PC-3 (cell line): ENCODE results near the gene KCNQ1. TPM values are rescaled to one million over a fixed set of nuclear protein-coding genes. Genes with fewer than 3 reads are reported as not detected.

Experiments
- ATAC-seq: fragments of 200-7000 bp; cut with Tn5 transposase; 2 replicates; pipeline ENCODE4 v1.9.1; 2020; ENCODE audit warnings: mild to moderate bottlenecking, moderate library complexity
- BruUV-seq: library from RNA; stranded (reverse); fragments of 400-500 nt; replicated peaks from 2 replicates; lab custom pipeline; 2021; lab: Mats Ljungman, UMichigan
- CTCF ChIA-PET: fragments of 300-600 bp; sonication (Branson Sonifier 250); formaldehyde crosslinking; loops from one replicate; lab custom pipeline; 2022; ENCODE audit warnings: antibody characterized with exemption; lab: Charles Lee
- POLR2A ChIA-PET: fragments of 300-600 bp; sonication (Branson Sonifier 250); formaldehyde crosslinking; loops from one replicate; lab custom pipeline; 2022; ENCODE audit warnings: antibody characterized with exemption; ENCODE audit not compliant: unreplicated experiment; lab: Charles Lee
- DNase-seq: peaks from one replicate; pipeline ENCODE4 v3.0.0-alpha.2; 2015
- H2AFZ ChIP-seq: fragments of 300-600 bp; sonication (generic); 2 replicates; pipeline ENCODE4 v1.6.0; 2016; ENCODE audit warnings: antibody characterized with exemption, low read length
- H3F3A ChIP-seq: fragments of 300-600 bp; sonication (generic); one replicate; pipeline ENCODE4 v1.6.0; 2017; ENCODE audit warnings: antibody characterized with exemption, low read length, control low read depth, mild to moderate bottlenecking; ENCODE audit not compliant: unreplicated experiment
- H3K27ac ChIP-seq: fragments of 300-600 bp; sonication (generic); 2 replicates; pipeline ENCODE4 v1.5.1; 2016; ENCODE audit warnings: mild to moderate bottlenecking, low read length
- H3K27me3 ChIP-seq: fragments of 300-600 bp; sonication (generic); 2 replicates; pipeline ENCODE4 v1.6.1; 2016; ENCODE audit warnings: low read length, mixed read lengths
- H3K36me3 ChIP-seq: fragments of 300-600 bp; sonication (generic); 2 replicates; pipeline ENCODE4 v1.6.1; 2016; ENCODE audit warnings: low read depth, mixed run types, low read length, mixed read lengths
- H3K4me1 ChIP-seq: fragments of 300-600 bp; sonication (generic); 2 replicates; pipeline ENCODE4 v1.5.1; 2016; ENCODE audit warnings: low read length; ENCODE audit not compliant: insufficient read depth
- H3K4me2 ChIP-seq: fragments of 300-600 bp; sonication (generic); 2 replicates; pipeline ENCODE4 v1.6.0; 2016; ENCODE audit warnings: low read length
- H3K4me3 ChIP-seq: fragments of 300-600 bp; sonication (generic); 2 replicates; pipeline ENCODE4 v1.5.1; 2016; ENCODE audit warnings: mild to moderate bottlenecking, low read length, mixed read lengths
- H3K79me2 ChIP-seq: fragments of 300-600 bp; sonication (generic); 2 replicates; pipeline ENCODE4 v1.6.1; 2017; ENCODE audit warnings: low read length, mixed read lengths
- H3K9ac ChIP-seq: fragments of 300-600 bp; sonication (generic); 2 replicates; pipeline ENCODE4 v1.6.0; 2016; ENCODE audit warnings: mild to moderate bottlenecking, low read length
- H3K9me2 ChIP-seq: fragments of 300-600 bp; sonication (generic); replicated peaks from 2 replicates; pipeline ENCODE4 v1.6.1; 2016; ENCODE audit warnings: mixed run types, low read length, mixed read lengths
- H3K9me3 ChIP-seq: fragments of 300-600 bp; sonication (generic); 2 replicates; pipeline ENCODE4 v1.6.1; 2016; ENCODE audit warnings: low read length, mixed read lengths
- H4K20me1 ChIP-seq: fragments of 300-600 bp; sonication (generic); 2 replicates; pipeline ENCODE4 v1.6.1; 2016; ENCODE audit warnings: low read length, mixed read lengths
- CTCF ChIP-seq: fragments of 300-600 bp; sonication (generic); conservative IDR thresholded peaks from 2 replicates; pipeline ENCODE4 v1.5.1; 2017; ENCODE audit warnings: antibody characterized with exemption, low read depth, mild to moderate bottlenecking, low read length
- EZH2 ChIP-seq: fragments of 300-600 bp; sonication (generic); IDR thresholded peaks from one replicate; pipeline ENCODE4 v1.6.1; 2017; ENCODE audit warnings: antibody characterized with exemption, mild to moderate bottlenecking, low read length; ENCODE audit not compliant: unreplicated experiment
- EZH2phosphoT487 ChIP-seq: fragments of 300-600 bp; sonication (generic); IDR thresholded peaks from 2 replicates; pipeline ENCODE4 v1.6.1; 2018; ENCODE audit warnings: mild to moderate bottlenecking, antibody characterized with exemption, low read length, borderline replicate concordance
- intact Hi-C: fragments of 100-400 bp; cut with micrococcal nuclease; formaldehyde crosslinking; loops from 2 replicates; pipeline ENCODE4 v1.9.0; 2023
- total RNA-seq: library from RNA; depleted of rRNA; stranded (reverse); fragments of >200 nt; gene quantifications from 2 replicates; pipeline ENCODE4 v1.2.3, GENCODE V29; 2014

Gene KCNQ1
- total RNA-seq, 1 experiment from 2014 or later: 0.40 TPM

DNA sequence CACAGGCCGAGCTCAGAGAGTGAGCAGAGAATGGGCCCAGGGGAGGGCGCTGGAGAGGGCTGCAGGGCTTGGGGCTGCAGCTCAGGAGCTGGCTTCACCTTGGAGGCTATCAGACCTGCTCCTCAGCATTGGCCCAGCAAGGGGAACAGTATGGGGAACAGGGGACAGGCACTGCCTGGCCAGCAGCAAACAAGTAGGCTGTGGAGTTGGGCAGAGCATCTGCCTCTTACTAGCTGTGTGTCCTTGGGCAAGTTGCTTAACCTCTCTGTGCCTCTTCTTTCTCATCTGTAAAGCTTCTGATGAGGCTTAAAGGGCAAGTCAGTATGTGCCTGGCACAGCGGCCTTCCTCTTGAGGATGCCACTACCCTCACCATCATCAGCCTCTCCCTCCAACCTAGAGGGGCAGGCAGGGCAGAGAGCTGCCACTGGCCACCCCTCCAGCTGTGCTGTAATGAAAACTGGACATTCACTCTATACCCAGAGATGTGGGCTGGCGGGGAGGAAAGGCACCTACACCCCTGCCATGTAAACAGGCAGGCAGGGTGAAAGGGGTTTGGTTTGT lies 448.2 kb downstream of the KCNQ1 start:
- Histone ChIP-seq H3K9ac (peak overlapping the region; percentile 68), H3K4me3 (peak overlapping the region; percentile 63), H3K4me2 (peak overlapping the region; percentile 87), H3K4me1 (peaks cover 28% of the 10 kb centered on the region), H3K9me3 (no peaks in the 10 kb centered on the region), H3K9me2 (no peaks in the 10 kb centered on the region), H3K79me2 (no peaks in the 10 kb centered on the region), H3K27ac (peak overlapping the region; percentile 52), H3K27me3 (no peaks in the 10 kb centered on the region), H4K20me1 (no peaks in the 10 kb centered on the region), H2AFZ (peak overlapping the region; percentile 94), H3K36me3 (no peaks in the 10 kb centered on the region), H3F3A (no peaks in the 10 kb centered on the region)
- ATAC-seq: peak; percentile 16
- intact Hi-C loops: loop anchor here (1.0 kb wide), 1 partner anchor 37 kb away; no protein-coding TSS in a partner anchor
- no peak for TF ChIP-seq EZH2phosphoT487
- TF ChIP-seq EZH2: no peak
- peak; percentile 44 for TF ChIP-seq CTCF
- BruUV-seq: TSS peak; percentile 25
- ChIA-PET POLR2A (interaction anchor here (1.0 kb wide), 1 partner anchor 37 kb away, joined by 3 read pairs; the partner anchor contains the start of gene PHLDA2), CTCF (interaction anchor here (0.6 to 3.4 kb wide), 5 partner anchors 39 to 588 kb away, joined by 3 to 40 read pairs (median 5); no protein-coding TSS in a partner anchor)
- peak; percentile 44 for DNase-seq

- POLR2A ChIA-PET: no interaction called here
- DNase-seq: no peak
- Histone ChIP-seq H2AFZ (no peak overlapping the region), H3K79me2 (no peaks in the 10 kb centered on the region), H4K20me1 (no peaks in the 10 kb centered on the region), H3K9me3 (no peaks in the 10 kb centered on the region), H3F3A (no peaks in the 10 kb centered on the region), H3K27ac (no peak overlapping the region), H3K9ac (no peak overlapping the region), H3K4me1 (peaks cover 37% of the 10 kb centered on the region), H3K27me3 (no peaks in the 10 kb centered on the region), H3K36me3 (no peaks in the 10 kb centered on the region), H3K9me2 (no peaks in the 10 kb centered on the region), H3K4me3 (no peak overlapping the region), H3K4me2 (no peak overlapping the region)
- BruUV-seq: no TSS peak
- intact Hi-C loops: no loop called here
- CTCF ChIA-PET: no interaction called here
- TF ChIP-seq EZH2 (no peak), EZH2phosphoT487 (no peak), CTCF (no peak)
- ATAC-seq: no peak
Measured at GRCh38 chr11:2893935-2894334, 449.1 kb downstream of the KCNQ1 start.

DNA sequence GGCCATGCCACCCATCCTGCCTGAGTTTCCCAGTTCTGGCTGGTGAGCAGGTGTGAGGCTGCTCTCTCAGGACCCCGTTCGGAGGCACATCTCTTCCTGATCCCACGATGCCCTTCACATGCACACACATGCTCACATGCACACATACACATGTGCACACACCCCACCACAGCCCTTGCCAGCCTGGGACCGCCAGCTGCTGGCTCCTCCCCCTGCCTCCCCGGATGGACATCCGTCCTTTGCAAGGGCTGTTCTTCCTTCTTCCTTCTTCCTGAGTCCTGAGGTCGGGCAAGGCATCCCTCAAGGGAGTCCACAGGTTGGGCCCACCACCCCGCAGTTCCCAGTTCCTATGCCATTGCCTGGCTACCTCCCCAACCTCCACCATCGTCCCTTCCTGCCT lies 451.2 kb downstream of the KCNQ1 start:
- POLR2A ChIA-PET: no interaction called here

More for the DNA sequence above, 451.2 kb downstream of the KCNQ1 start:
- intact Hi-C loops: no loop called here
- DNase-seq (no peak), ATAC-seq (no peak)
- H3K9me3 ChIP-seq: no peaks in the 10 kb centered on the region
- no peak overlapping the region for H3K4me2 ChIP-seq
- no peaks in the 10 kb centered on the region for H3F3A ChIP-seq
- no peak overlapping the region for H3K27ac ChIP-seq
- H3K4me1 ChIP-seq: peaks cover 32% of the 10 kb centered on the region
- H3K36me3 ChIP-seq: no peaks in the 10 kb centered on the region
- H3K4me3 ChIP-seq: no peak overlapping the region
- no peak overlapping the region for H3K9ac ChIP-seq
- H4K20me1 ChIP-seq: no peaks in the 10 kb centered on the region
- H3K79me2 ChIP-seq: no peaks in the 10 kb centered on the region
- CTCF ChIA-PET: no interaction called here
- H3K27me3 ChIP-seq: no peaks in the 10 kb centered on the region
- BruUV-seq: no TSS peak
- no peak overlapping the region for H2AFZ ChIP-seq
- no peak for TF ChIP-seq EZH2phosphoT487
- TF ChIP-seq CTCF: no peak
- no peak for TF ChIP-seq EZH2
- H3K9me2 ChIP-seq: no peaks in the 10 kb centered on the region
